Natural killer cell (primary cell): ENCODE results near the gene PSMD7. TPM values are rescaled to one million over a fixed set of nuclear protein-coding genes. Genes with fewer than 3 reads are reported as not detected.
A peak's percentile ranks its signal among the peaks of the same experiment; 100 is the strongest.

Experiments used
- ATAC-seq, 3 donors: fragments of 150-1000 bp in 2 of 3; fragments of 200-7000 bp in 1 of 3; cut with Tn5 transposase; 1 replicate in 1 of 3; 2 replicates in 2 of 3; pipeline ENCODE4 v1.10.0; 2021; ENCODE audit warnings: mild to moderate bottlenecking in 2 of 3, moderate library complexity in 2 of 3
- DNase-seq, 2 donors: peaks; one replicate each; pipeline versions ENCODE4 v3.0.0 to v3.0.0-alpha.2; 2013 to 2021; ENCODE audit warnings: mixed read lengths in 1 of 2
- H3K27ac ChIP-seq: one replicate; pipeline ENCODE4 v1.5.1; 2013; ENCODE audit warnings: mild to moderate bottlenecking, low read length
- H3K27me3 ChIP-seq: one replicate; pipeline ENCODE4 v1.6.1; 2013; ENCODE audit warnings: low read length; ENCODE audit not compliant: control insufficient read depth, insufficient read depth
- H3K36me3 ChIP-seq: one replicate; pipeline ENCODE4 v1.6.1; 2013; ENCODE audit warnings: low read length; ENCODE audit not compliant: control insufficient read depth, insufficient read depth
- H3K4me1 ChIP-seq: one replicate; pipeline ENCODE4 v1.6.1; 2013; ENCODE audit warnings: low read length; ENCODE audit not compliant: control insufficient read depth, insufficient read depth
- H3K4me3 ChIP-seq: one replicate; pipeline ENCODE4 v1.5.1; 2013; ENCODE audit warnings: low read length
- H3K9me3 ChIP-seq: one replicate; pipeline ENCODE4 v1.6.1; 2013; ENCODE audit warnings: low read length; ENCODE audit not compliant: control insufficient read depth, insufficient read depth
- H3K27ac Mint-ChIP-seq, 2 donors: one replicate each; pipeline ENCODE4 v1.8.0; 2022; ENCODE audit warnings: mild to moderate bottlenecking in 2 of 2, mixed read lengths in 2 of 2, moderate library complexity in 1 of 2
- H3K27me3 Mint-ChIP-seq, 2 donors: one replicate each; pipeline ENCODE4 v1.8.0; 2022; ENCODE audit warnings: low read depth in 2 of 2, mixed read lengths in 2 of 2
- H3K36me3 Mint-ChIP-seq: one replicate; pipeline ENCODE4 v1.8.0; 2022; ENCODE audit warnings: mixed read lengths
- H3K4me1 Mint-ChIP-seq, 2 donors: one replicate each; pipeline ENCODE4 v1.8.0; 2022; ENCODE audit warnings: mixed read lengths in 2 of 2
- H3K4me3 Mint-ChIP-seq: one replicate; pipeline ENCODE4 v1.8.0; 2022; ENCODE audit warnings: mild to moderate bottlenecking, moderate library complexity, mixed read lengths
- H3K9me3 Mint-ChIP-seq, 2 donors: one replicate each; pipeline ENCODE4 v1.8.0; 2022; ENCODE audit warnings: mixed read lengths in 2 of 2
- WGBS: methylation state at CpG from one replicate; pipeline ENCODE4 v1.1.7; 2013; ENCODE audit warnings: missing lambda C conversion rate; ENCODE audit not compliant: insufficient coverage; 5-methylcytosine and 5-hydroxymethylcytosine counted together
- intact Hi-C: fragments of 100-400 bp; cut with micrococcal nuclease; formaldehyde crosslinking; loops from one replicate; pipeline ENCODE4 v1.14.2; 2022
- total RNA-seq, 4 donors: library from RNA; stranded (reverse); fragments of 120-200 nt in 1 of 4; gene quantifications; one replicate each; pipeline versions ENCODE4 v1.2.3 to v1.2.4, GENCODE V29; 2013 to 2022
- TF ChIP-seq, protein P1 (sequence below): fragments of 200-600 bp; IDR thresholded peaks from one replicate; pipeline ENCODE4 v1.8.0; 2022; ENCODE audit warnings: antibody characterized with exemption

PSMD7 gene
- total RNA-seq, 3 donors from 2014 or later (not counting 1 experiment from before 2014, with no cell fraction given) = 81.0 to 89.2 (median 81.7) TPM

DNA sequence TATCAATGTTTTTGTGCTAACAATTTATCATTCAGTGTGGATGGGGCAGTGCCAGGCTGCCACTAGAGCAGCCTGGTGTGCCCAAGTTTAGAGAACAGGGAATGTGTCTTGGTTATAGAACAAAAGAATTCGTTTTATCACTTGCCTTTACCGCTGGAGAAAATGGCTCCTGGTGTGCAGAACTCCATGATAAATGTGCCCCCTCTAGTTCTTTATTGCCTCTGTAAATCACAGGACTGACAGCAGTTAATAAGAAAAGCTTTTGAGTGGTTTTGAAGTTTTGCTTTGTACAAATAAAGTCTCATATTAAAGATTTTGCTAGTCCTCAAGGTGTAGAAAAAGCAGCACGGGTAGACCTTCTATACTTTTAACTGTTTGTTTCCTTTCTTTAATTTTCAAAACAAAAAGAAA lies 28.2 kb upstream of the PSMD7 start:
- no peaks in the 10 kb centered on the region for H3K9me3 ChIP-seq
- H3K4me3 Mint-ChIP-seq = no peak overlapping the region
- H3K36me3 ChIP-seq = no peaks in the 10 kb centered on the region
- H3K4me1 Mint-ChIP-seq = no peaks in the 10 kb centered on the region
- DNase-seq (no peak), ATAC-seq (no peak)
- no peaks in the 10 kb centered on the region for H3K4me1 ChIP-seq
- TF ChIP-seq, protein P1, sequence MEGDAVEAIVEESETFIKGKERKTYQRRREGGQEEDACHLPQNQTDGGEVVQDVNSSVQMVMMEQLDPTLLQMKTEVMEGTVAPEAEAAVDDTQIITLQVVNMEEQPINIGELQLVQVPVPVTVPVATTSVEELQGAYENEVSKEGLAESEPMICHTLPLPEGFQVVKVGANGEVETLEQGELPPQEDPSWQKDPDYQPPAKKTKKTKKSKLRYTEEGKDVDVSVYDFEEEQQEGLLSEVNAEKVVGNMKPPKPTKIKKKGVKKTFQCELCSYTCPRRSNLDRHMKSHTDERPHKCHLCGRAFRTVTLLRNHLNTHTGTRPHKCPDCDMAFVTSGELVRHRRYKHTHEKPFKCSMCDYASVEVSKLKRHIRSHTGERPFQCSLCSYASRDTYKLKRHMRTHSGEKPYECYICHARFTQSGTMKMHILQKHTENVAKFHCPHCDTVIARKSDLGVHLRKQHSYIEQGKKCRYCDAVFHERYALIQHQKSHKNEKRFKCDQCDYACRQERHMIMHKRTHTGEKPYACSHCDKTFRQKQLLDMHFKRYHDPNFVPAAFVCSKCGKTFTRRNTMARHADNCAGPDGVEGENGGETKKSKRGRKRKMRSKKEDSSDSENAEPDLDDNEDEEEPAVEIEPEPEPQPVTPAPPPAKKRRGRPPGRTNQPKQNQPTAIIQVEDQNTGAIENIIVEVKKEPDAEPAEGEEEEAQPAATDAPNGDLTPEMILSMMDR = no peak
- H3K27ac ChIP-seq = no peak overlapping the region
- no peak overlapping the region for H3K27ac Mint-ChIP-seq
- no peaks in the 10 kb centered on the region for H3K27me3 ChIP-seq
- 65% methylated on average over 2 of the region's 3 CpGs for WGBS
- H3K9me3 Mint-ChIP-seq = no peaks in the 10 kb centered on the region
- H3K4me3 ChIP-seq = no peak overlapping the region
- H3K27me3 Mint-ChIP-seq = peaks cover 0 to 15% of the 10 kb centered on the region in 2 donors
- H3K36me3 Mint-ChIP-seq = no peaks in the 10 kb centered on the region
- intact Hi-C loops = no loop called here

- intact Hi-C loops = no loop called here
- TF ChIP-seq, protein P1 = no peak
- Histone ChIP-seq H3K27ac (no peak overlapping the region), H3K9me3 (no peaks in the 10 kb centered on the region), H3K36me3 (no peaks in the 10 kb centered on the region), H3K27me3 (no peaks in the 10 kb centered on the region), H3K4me1 (no peaks in the 10 kb centered on the region), H3K4me3 (no peak overlapping the region)
- Mint-ChIP-seq H3K27me3 (peaks cover 12 to 43% of the 10 kb centered on the region in 2 donors), H3K4me1 (no peaks in the 10 kb centered on the region), H3K9me3 (no peaks in the 10 kb centered on the region), H3K4me3 (no peak overlapping the region), H3K36me3 (no peaks in the 10 kb centered on the region), H3K27ac (no peak overlapping the region)
- 62% methylated on average over 2 of the region's 2 CpGs for WGBS
- DNase-seq (no peak), ATAC-seq (no peak)
Observed at GRCh38 chr16:74271872-74272271, 24.7 kb upstream of the PSMD7 start.

DNA sequence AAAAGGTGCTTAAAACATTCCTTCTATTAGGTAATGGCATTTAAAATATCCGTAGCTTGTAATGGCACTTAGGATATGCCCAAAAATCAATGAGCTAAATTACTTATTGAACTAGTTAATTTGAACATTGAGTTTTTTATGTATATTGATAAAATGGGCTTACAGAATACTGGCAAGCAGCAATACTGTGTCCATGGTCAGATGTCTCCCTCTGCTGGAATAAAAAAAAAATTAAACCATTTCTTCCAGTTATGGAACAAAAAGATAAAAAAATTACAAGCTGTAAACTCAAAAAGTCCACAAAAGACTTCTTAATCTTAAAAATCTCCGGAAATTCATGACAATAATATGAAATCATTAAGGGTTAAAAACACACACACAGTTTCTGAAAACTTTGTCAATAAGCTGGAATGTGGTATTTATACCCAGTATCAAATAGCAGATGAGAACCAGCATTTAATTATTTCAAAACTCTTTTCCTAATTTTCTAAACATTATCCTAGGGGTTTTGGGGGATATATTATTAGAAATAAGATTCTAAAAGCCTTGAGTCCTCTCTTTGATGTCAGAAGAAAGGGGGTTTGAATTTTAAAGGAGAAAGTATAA lies 21.5 kb upstream of the PSMD7 start:
- WGBS = no CpG with 5 or more reads among the region's 2 CpGs
- ATAC-seq = no peak

More for the DNA sequence above, 21.5 kb upstream of the PSMD7 start:
- Mint-ChIP-seq H3K4me3 (no peak overlapping the region), H3K36me3 (no peaks in the 10 kb centered on the region), H3K27me3 (peaks cover 22 to 28% of the 10 kb centered on the region in 2 donors), H3K9me3 (no peaks in the 10 kb centered on the region), H3K27ac (no peak overlapping the region), H3K4me1 (no peaks in the 10 kb centered on the region)
- peak in 1 of 2 donors; percentile 14 for DNase-seq
- Histone ChIP-seq H3K36me3 (no peaks in the 10 kb centered on the region), H3K4me3 (no peak overlapping the region), H3K27me3 (no peaks in the 10 kb centered on the region), H3K4me1 (no peaks in the 10 kb centered on the region), H3K27ac (no peak overlapping the region), H3K9me3 (peaks cover 4% of the 10 kb centered on the region)
- TF ChIP-seq, protein P1 = no peak
- intact Hi-C loops = no loop called here
